Endothelial cell of hepatic sinusoid (primary cell): Measurements from ENCODE around the gene SRRT.

Source experiments
- in situ Hi-C: cut with HindIII; loops from 2 replicates; pipeline ENCODE4 v1.10.0; 2017; ENCODE audit warnings: low sequenced_read_pairs

The SRRT gene

GRCh38 chr7:100878013-100878412 lies 3.1 kb downstream of the SRRT start:
- in situ Hi-C loops = no loop called here

- in situ Hi-C loops = no loop called here
Measured at GRCh38 chr7:100878685-100879084, 3.8 kb downstream of the SRRT start.

GRCh38 chr7:100879685-100880261 lies 4.9 kb downstream of the SRRT start:
- in situ Hi-C loops = loop anchor here (5.0 to 10.0 kb wide), 3 partner anchors 65 to 215 kb away; partner anchors contain the start of gene MUC3A

GRCh38 chr7:100880645-100881044 lies 5.7 kb downstream of the SRRT start:
- in situ Hi-C loops = loop anchor here (5.0 to 10.0 kb wide), 3 partner anchors 64 to 214 kb away; partner anchors contain the start of gene MUC3A

- in situ Hi-C loops = loop anchor here (5.0 to 10.0 kb wide), 3 partner anchors 64 to 214 kb away; partner anchors contain the start of gene MUC3A
Measured at GRCh38 chr7:100881136-100881535, 6.2 kb downstream of the SRRT start.

GRCh38 chr7:100882201-100882600 lies 7.3 kb downstream of the SRRT start:
- in situ Hi-C loops = loop anchor here (5.0 to 10.0 kb wide), 3 partner anchors 63 to 213 kb away; partner anchors contain the start of gene MUC3A

- in situ Hi-C loops = loop anchor here (5.0 to 10.0 kb wide), 3 partner anchors 62 to 212 kb away; partner anchors contain the start of gene MUC3A
Measured at GRCh38 chr7:100882785-100883526, 8.1 kb downstream of the SRRT start.

- in situ Hi-C loops = loop anchor here (5.0 to 10.0 kb wide), 4 partner anchors 58 to 210 kb away; partner anchors contain the start of genes EPHB4 and MUC3A
Measured at GRCh38 chr7:100884736-100885439, 10.0 kb downstream of the SRRT start.

GRCh38 chr7:100885440-100886141 lies 10.7 kb downstream of the SRRT start:
- in situ Hi-C loops = loop anchor here (5.0 to 10.0 kb wide), 3 partner anchors 58 to 209 kb away; partner anchors contain the start of genes EPHB4 and MUC3A

- in situ Hi-C loops = loop anchor here (5.0 to 10.0 kb wide), 3 partner anchors 58 to 208 kb away; partner anchors contain the start of genes EPHB4 and MUC3A
Measured at GRCh38 chr7:100886142-100886935, 11.4 kb downstream of the SRRT start.

- in situ Hi-C loops = loop anchor here (5.0 to 10.0 kb wide), 3 partner anchors 58 to 208 kb away; partner anchors contain the start of genes EPHB4 and MUC3A
Measured at GRCh38 chr7:100886936-100887515, 12.1 kb downstream of the SRRT start.

GRCh38 chr7:100887516-100888290 lies 12.8 kb downstream of the SRRT start:
- in situ Hi-C loops = loop anchor here (5.0 to 10.0 kb wide), 3 partner anchors 57 to 207 kb away; partner anchors contain the start of genes EPHB4 and MUC3A

GRCh38 chr7:100888291-100888987 lies 13.5 kb downstream of the SRRT start:
- in situ Hi-C loops = loop anchor here (5.0 to 10.0 kb wide), 3 partner anchors 56 to 206 kb away; partner anchors contain the start of genes EPHB4 and MUC3A

GRCh38 chr7:100888988-100889750 lies 14.3 kb downstream of the SRRT start, which contains the start of gene UFSP1:
Gene UFSP1 (minus strand): TSS chr7:100889715. CDS start chr7:100889271, 444 bp downstream.
- in situ Hi-C loops = loop anchor here (5.0 to 10.0 kb wide), 3 partner anchors 56 to 206 kb away; partner anchors contain the start of genes EPHB4 and MUC3A

- in situ Hi-C loops = no loop called here
Measured at GRCh38 chr7:100890653-100891567, 16.0 kb downstream of the SRRT start.
